DMS 273 treated with DMSO at 0.1 percent for 48 hours (cell line): ENCODE measurements around the gene KLHL22.
"Not testable (repeated sequence)": the region's sequence is repeated elsewhere in the genome, so short reads cannot be mapped to it uniquely, and the experiment has no call there.

Source experiments
- DNase-seq: peaks from one replicate; lab custom pipeline; 2025; lab: John Stamatoyannopoulos, UW

KLHL22 gene

GRCh38 chr22:20523086-20523983 is 27.7 kb upstream of the KLHL22 start:
- no peak for DNase-seq

GRCh38 chr22:20522134-20523004 is 26.8 kb upstream of the KLHL22 start:
- no peak for DNase-seq

GRCh38 chr22:20520093-20520511 is 24.5 kb upstream of the KLHL22 start:
- no peak for DNase-seq

- no peak for DNase-seq
These were observed 24.0 kb upstream of the KLHL22 start for GRCh38 chr22:20519558-20519957.

- DNase-seq, result no peak
These were observed 22.4 kb upstream of the KLHL22 start for GRCh38 chr22:20517841-20518592.

- DNase-seq, result no peak
These were observed 21.8 kb upstream of the KLHL22 start for GRCh38 chr22:20517422-20517821.

- DNase-seq, result no peak
These were observed 20.8 kb upstream of the KLHL22 start for GRCh38 chr22:20516399-20516798.

GRCh38 chr22:20514658-20515406 is 19.2 kb upstream of the KLHL22 start:
- no peak for DNase-seq

GRCh38 chr22:20511578-20512229 is 16.1 kb upstream of the KLHL22 start:
- DNase-seq, result no peak

GRCh38 chr22:20510811-20511577 is 15.4 kb upstream of the KLHL22 start:
- DNase-seq, result no peak

GRCh38 chr22:20509344-20510047 is 13.9 kb upstream of the KLHL22 start:
- DNase-seq, result no peak

- no peak for DNase-seq
These were observed 13.2 kb upstream of the KLHL22 start for GRCh38 chr22:20508815-20509271.

- not testable (repeated sequence) for DNase-seq
These were observed 12.6 kb upstream of the KLHL22 start for GRCh38 chr22:20508067-20508755.

- DNase-seq, result peak; percentile 59
These were observed 11.9 kb upstream of the KLHL22 start, which contains the start of gene MED15 for GRCh38 chr22:20507253-20508066. Gene MED15, plus strand, starts transcription at chr22:20507610. Its CDS starts 69 bp downstream, at chr22:20507679.

- no peak for DNase-seq
These were observed 11.1 kb upstream of the KLHL22 start for GRCh38 chr22:20506543-20507252.

- not testable (repeated sequence) for DNase-seq
These were observed 8.8 kb upstream of the KLHL22 start for GRCh38 chr22:20504293-20504922.

GRCh38 chr22:20503816-20504215 is 8.2 kb upstream of the KLHL22 start:
- no peak for DNase-seq
